NT2/D1 (cell line): Measurements from ENCODE around the gene ZFYVE21.

ENCODE experiments used
- SUZ12 ChIP-seq: IDR thresholded peaks from 2 replicates; pipeline ENCODE4 v1.6.1; 2011; ENCODE audit not compliant: insufficient read length, insufficient read depth; ENCODE audit errors: extremely low read depth
- YY1 ChIP-seq: IDR thresholded peaks from 2 replicates; pipeline ENCODE4 v1.6.1; 2011; ENCODE audit not compliant: insufficient read length, insufficient read depth
- ZNF274 ChIP-seq: IDR thresholded peaks from 2 replicates; pipeline ENCODE4 v1.6.1; 2011; ENCODE audit warnings: mild to moderate bottlenecking, low read depth, low read length

- TF ChIP-seq ZNF274 (no peak), YY1 (no peak), SUZ12 (no peak)
Measured at GRCh38 chr14:103731481-103731880, 15.9 kb downstream of the ZFYVE21 start.
